Left ventricle myocardium inferior (tissue), 1 donor: ENCODE results near the gene SH3BP1. TPM values are rescaled to one million over a fixed set of nuclear protein-coding genes. Genes with fewer than 3 reads are reported as not detected.
"Not testable (repeated sequence)": the region's sequence is repeated elsewhere in the genome, so short reads cannot be mapped to it uniquely, and the experiment has no call there.

ENCODE experiments used
- DNase-seq: peaks from one replicate; pipeline ENCODE4 v3.0.0-alpha.2; 2020
- H3K27ac ChIP-seq: fragments of 200-600 bp; replicated peaks from 2 replicates; pipeline ENCODE4 v1.8.0; 2021
- H3K27me3 ChIP-seq: fragments of 200-600 bp; 2 replicates; pipeline ENCODE4 v1.8.0; 2021; ENCODE audit warnings: low read depth
- H3K36me3 ChIP-seq: fragments of 200-600 bp; 2 replicates; pipeline ENCODE4 v1.8.0; 2021
- H3K4me1 ChIP-seq: fragments of 200-600 bp; 2 replicates; pipeline ENCODE4 v1.8.0; 2021
- H3K4me3 ChIP-seq: fragments of 200-600 bp; 2 replicates; pipeline ENCODE4 v1.8.0; 2021; ENCODE audit warnings: mild to moderate bottlenecking, moderate library complexity
- H3K9me3 ChIP-seq: fragments of 200-600 bp; replicated peaks from 2 replicates; pipeline ENCODE4 v1.8.0; 2021
- CTCF ChIP-seq: fragments of 200-600 bp; IDR thresholded peaks from 2 replicates; pipeline ENCODE4 v1.8.0; 2021; ENCODE audit warnings: antibody characterized with exemption, mild to moderate bottlenecking, borderline replicate concordance
- intact Hi-C: fragments of 100-400 bp; cut with micrococcal nuclease; formaldehyde crosslinking; loops from one replicate; pipeline ENCODE4 v1.11.0; 2022
- total RNA-seq: library from RNA; stranded (reverse); fragmentation: NEBNext Ultra II Directional; extraction: Animal tissue kit (Norgen Biotek cat#: 25700); gene quantifications from one replicate; pipeline ENCODE4 v1.2.1, GENCODE V29; 2021
- donor health status: DM: no; HTN: yes; CAD: no; lungs with severe emphysema.

Gene SH3BP1
- total RNA-seq, 1 donor from 2014 or later: 2.5 TPM

GRCh38 chr22:37607010-37607934 lies 32.2 kb upstream of the SH3BP1 start:
- Histone ChIP-seq H3K9me3 (no peaks in the 10 kb centered on the region), H3K4me3 (peak overlapping the region; percentile 92), H3K4me1 (peaks cover 46% of the 10 kb centered on the region), H3K27me3 (peaks cover 8% of the 10 kb centered on the region), H3K36me3 (no peaks in the 10 kb centered on the region), H3K27ac (peak overlapping the region; percentile 98)
- intact Hi-C loops: no loop called here
- peak; percentile 78 for DNase-seq
- peak; percentile 97 for TF ChIP-seq CTCF

- intact Hi-C loops: no loop called here
- Histone ChIP-seq H3K4me3 (peak overlapping the region; percentile 92), H3K27ac (peak overlapping the region; percentile 98), H3K27me3 (peaks cover 3% of the 10 kb centered on the region), H3K36me3 (no peaks in the 10 kb centered on the region), H3K9me3 (no peaks in the 10 kb centered on the region), H3K4me1 (peaks cover 46% of the 10 kb centered on the region)
- no peak for DNase-seq
- TF ChIP-seq CTCF: no peak
These were observed 31.5 kb upstream of the SH3BP1 start for GRCh38 chr22:37607935-37608476.

GRCh38 chr22:37608477-37609239 lies 30.8 kb upstream of the SH3BP1 start, which contains the start of gene GGA1:
Gene GGA1, plus strand, starts transcription at chr22:37608834. Its CDS starts 27 bp downstream, at chr22:37608861.
- H3K4me3 ChIP-seq: peak within 1 kb of the TSS; percentile 92
- H3K36me3 ChIP-seq: no peaks in the 10 kb centered on the region
- peak within 1 kb of the TSS; percentile 98 for H3K27ac ChIP-seq
- no peaks in the 10 kb centered on the region for H3K27me3 ChIP-seq
- no peaks in the 10 kb centered on the region for H3K9me3 ChIP-seq
- DNase-seq: peak; percentile 96
- intact Hi-C loops: no loop called here
- peak; percentile 25 for TF ChIP-seq CTCF
- H3K4me1 ChIP-seq: peaks cover 48% of the 10 kb centered on the region

- Histone ChIP-seq H3K9me3 (no peaks in the 10 kb centered on the region), H3K4me1 (peaks cover 51% of the 10 kb centered on the region), H3K27me3 (no peaks in the 10 kb centered on the region), H3K36me3 (peaks cover 6% of the 10 kb centered on the region), H3K27ac (peak overlapping the region; percentile 98), H3K4me3 (peak overlapping the region; percentile 92)
- intact Hi-C loops: no loop called here
- no peak for TF ChIP-seq CTCF
- DNase-seq: no peak
These were observed 30.0 kb upstream of the SH3BP1 start for GRCh38 chr22:37609240-37610152.

GRCh38 chr22:37610153-37610475 lies 29.4 kb upstream of the SH3BP1 start:
- H3K27me3 ChIP-seq, DNase-seq, intact Hi-C loops, H3K9me3 ChIP-seq: not testable (repeated sequence)
- Histone ChIP-seq H3K27ac (peak overlapping the region; percentile 98), H3K4me3 (peak overlapping the region; percentile 92), H3K36me3 (peaks cover 11% of the 10 kb centered on the region), H3K4me1 (peaks cover 51% of the 10 kb centered on the region)
